HS-5 (cell line): ENCODE measurements around the gene NTRK3.
A peak's percentile ranks its signal among the peaks of the same experiment; 100 is the strongest.

ENCODE experiments used
- DNase-seq: peaks from one replicate; pipeline ENCODE4 v3.0.0-alpha.2; 2012; ENCODE audit warnings: low read depth

Gene NTRK3

GRCh38 chr15:88029696-88030095, 226.8 kb downstream of the NTRK3 start:
- peak; percentile 20 for DNase-seq

GRCh38 chr15:88028024-88028423, 228.5 kb downstream of the NTRK3 start:
- DNase-seq: no peak

- DNase-seq: no peak
Measured at GRCh38 chr15:88023914-88024313, 232.6 kb downstream of the NTRK3 start.

- no peak for DNase-seq
Measured at GRCh38 chr15:88022716-88023115, 233.8 kb downstream of the NTRK3 start.

DNA sequence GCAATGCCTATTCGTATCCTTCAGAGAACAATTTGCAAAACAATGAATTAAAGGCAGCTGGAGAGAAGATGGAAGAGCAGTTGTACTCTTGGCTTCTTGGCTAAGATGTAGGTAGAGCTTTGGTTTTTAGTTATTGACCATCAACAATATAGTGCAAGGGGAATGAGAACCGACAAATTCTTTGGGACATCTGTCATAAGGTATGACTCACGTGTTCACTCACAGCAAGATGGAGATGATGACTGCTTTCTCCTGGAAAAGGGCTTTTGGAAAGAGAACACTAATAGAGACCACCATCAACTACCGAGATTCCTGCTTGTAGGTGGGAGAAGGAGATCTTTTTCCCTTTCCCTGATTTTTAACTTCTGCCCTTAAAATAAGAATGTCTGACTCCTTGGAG, 234.9 kb downstream of the NTRK3 start:
- peak; percentile 33 for DNase-seq

- DNase-seq: no peak
Measured at GRCh38 chr15:88020806-88021205, 235.7 kb downstream of the NTRK3 start.

DNA sequence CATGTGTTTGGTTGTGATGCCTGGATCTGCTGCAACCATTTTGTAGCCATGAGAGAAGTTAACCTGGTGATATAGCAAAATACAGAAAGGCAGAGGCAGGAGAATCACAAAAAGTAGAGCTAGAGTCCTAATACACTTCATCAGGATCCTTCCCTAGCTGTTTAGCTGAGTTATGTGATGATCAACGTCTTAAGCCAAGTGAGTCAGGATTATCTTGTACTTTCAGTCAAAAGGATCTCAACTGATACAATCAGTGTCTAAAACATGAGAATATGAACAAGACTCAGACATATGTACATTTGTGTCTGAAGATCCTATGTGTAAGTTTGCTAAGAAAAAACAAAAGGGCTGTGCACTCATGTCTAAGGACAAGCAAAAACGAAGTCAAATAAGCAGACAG, 236.9 kb downstream of the NTRK3 start:
- DNase-seq: no peak

DNA sequence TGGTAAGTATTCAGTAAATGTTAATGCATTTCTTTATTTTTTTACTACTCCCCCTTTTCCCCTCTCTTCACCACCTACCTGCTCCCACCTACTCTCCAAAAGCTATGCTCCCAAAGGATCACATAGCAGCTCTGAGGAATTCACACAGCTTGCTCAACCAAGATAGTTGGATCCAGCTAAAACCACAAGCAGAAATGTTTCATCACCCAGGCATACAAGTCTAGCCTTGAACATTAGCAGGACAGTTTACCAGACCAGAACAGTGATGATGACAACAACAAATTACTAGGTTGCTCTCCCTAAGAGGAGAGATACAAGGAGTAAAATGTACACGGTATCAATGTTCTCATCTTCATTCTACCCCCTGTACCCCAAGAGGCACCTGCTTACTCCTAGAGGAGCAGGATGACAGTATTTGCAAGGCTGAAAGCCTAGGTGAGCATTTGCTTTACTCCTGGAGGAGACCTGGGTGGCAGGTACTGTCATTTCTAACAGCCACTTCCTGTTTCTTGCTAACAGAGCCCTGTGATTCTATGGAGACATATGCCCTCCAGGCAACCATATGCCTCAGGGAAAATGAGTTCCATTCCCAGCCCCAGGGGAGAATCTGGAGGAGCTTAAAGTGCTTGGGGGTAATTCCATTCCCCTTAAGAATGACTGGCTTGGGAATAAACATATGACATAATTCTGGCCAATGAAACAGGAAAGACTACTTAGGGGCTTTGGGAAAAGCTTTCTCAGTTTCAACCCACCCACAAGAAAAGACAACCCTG, 237.5 kb downstream of the NTRK3 start:
- DNase-seq: peak; percentile 23

DNA sequence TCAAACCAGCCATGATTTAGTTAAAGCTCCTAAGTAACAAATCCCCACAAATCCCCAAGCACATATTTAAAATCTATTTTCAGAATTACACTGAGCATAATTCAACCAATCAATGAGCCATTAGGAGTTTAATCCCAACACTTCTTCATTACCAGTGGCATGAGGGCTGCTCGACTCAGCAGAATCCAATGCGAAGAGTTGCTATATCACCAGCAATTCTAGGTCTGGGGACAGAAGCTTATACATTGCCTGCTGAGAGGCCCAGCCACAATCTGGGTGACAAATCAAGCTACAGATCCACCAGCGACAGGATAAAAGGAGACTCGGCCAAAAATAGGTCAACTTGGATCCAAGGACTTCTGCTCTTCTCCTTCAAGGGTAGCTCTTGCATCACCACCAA, 238.8 kb downstream of the NTRK3 start:
- DNase-seq: no peak

DNA sequence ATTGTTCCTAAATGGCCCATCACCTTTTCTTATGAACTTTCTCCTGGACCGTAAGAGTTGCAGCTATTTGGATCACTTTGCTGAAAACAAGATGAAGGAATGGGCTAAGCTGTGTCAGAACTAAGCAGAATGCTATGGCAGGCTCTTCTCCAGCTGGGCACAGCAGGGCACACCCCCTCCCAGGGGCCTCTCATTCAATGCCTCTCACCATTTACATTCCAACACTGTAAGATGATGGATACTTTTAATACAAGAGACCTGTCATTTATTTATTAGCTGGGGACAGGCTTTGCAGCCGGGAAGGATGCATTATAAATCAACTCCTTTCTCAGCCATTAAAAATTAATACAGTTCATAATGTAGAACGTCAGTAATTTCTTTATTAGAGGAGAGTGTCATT, 240.1 kb downstream of the NTRK3 start:
- DNase-seq: no peak

- DNase-seq: no peak
Measured at GRCh38 chr15:88015228-88015860, 241.2 kb downstream of the NTRK3 start.

GRCh38 chr15:88014454-88015160, 241.9 kb downstream of the NTRK3 start:
- no peak for DNase-seq

DNA sequence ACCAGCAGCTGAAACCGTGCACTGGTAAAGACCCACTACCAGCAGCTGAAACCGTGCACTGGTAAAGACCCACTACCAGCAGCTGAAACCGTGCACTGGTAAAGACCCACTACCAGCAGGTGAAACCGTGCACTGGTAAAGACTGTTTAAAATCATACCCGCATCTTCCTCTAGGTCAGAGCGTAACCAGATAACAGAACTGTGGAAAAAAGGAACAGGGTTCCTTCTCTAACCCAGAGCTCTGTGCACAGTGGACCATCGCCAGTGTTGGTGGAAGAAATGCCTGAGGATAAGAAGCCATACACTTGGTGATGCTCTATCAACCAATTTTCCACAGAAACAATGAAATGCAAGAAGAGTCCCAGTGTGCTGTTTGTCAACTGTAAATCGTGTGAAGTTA, 243.4 kb downstream of the NTRK3 start:
- no peak for DNase-seq

DNA sequence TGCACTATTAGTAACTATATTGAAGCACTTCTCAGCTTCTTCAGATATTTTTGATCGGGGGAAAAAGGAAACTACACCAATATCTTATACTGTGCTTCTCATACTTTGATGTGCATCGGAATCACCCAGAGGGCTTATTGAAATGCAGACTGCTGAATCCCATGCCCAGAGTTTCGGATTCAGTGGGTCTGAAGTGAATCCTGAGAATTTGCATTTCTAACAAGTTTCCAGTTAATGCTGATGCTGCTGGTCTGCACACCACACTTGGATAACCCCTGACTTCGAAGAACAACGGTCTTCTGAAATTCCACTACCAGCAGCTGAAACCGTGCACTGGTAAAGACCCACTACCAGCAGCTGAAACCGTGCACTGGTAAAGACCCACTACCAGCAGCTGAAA, 243.9 kb downstream of the NTRK3 start:
- no peak for DNase-seq

DNA sequence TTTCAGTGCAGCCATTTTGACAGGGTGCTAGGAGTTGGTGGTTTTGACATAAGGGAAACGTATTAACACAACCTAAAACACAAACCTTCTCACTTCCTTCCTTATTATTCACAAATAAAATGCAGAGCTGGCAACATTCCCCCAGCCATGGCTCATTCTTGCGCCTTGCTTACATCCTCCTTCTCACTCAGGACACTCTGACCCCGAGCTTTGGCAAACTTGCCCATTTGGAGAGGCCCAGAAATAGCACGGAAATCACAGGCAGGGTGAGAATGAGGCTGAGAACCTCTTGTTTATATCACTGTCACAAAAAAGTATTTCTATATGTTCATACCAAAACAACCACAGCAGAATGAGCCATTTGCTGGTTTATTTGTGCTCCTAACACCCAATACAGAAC, 244.3 kb downstream of the NTRK3 start:
- DNase-seq: no peak

DNA sequence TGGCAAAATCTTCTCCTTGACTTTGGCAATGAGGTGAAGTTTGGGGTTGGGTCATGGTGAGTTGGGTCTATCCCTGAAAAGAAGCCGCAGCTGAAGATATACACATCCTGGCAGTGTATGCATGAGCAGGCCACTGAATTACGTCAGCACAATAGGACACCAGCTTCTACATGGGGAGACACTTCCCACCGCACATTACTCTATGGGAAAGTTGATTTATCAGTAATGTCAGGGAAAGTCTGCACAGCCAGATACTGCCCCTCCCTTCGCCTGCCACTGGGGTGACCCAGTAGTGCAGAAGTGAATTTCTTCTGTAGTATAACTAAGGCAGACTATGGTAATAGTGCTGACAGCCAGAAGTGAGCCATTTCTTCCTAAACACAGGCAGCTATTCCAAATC, 245.0 kb downstream of the NTRK3 start:
- DNase-seq: no peak

DNA sequence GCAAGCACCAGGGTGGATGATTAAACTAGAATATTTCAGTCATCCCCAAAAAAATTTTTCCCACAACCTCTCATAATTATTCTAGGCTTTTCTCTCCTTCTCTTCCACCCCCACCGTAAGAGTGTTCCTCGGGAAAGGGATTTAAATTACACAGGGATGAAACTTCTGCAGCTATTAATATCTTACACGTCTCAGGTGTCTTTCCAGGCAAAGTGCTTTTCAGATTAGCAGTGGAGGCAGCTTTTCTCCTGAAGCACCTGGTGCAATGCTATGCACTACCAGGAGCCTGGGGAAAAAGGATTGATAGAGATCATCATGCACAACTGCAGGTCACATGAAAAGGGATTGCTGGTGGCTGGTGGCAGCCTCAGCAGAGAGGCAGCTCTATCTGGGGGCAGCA, 250.4 kb downstream of the NTRK3 start:
- DNase-seq: no peak

GRCh38 chr15:88004399-88004798, 252.1 kb downstream of the NTRK3 start:
- DNase-seq: no peak

- no peak for DNase-seq
Measured at GRCh38 chr15:88003541-88004327, 252.8 kb downstream of the NTRK3 start.

DNA sequence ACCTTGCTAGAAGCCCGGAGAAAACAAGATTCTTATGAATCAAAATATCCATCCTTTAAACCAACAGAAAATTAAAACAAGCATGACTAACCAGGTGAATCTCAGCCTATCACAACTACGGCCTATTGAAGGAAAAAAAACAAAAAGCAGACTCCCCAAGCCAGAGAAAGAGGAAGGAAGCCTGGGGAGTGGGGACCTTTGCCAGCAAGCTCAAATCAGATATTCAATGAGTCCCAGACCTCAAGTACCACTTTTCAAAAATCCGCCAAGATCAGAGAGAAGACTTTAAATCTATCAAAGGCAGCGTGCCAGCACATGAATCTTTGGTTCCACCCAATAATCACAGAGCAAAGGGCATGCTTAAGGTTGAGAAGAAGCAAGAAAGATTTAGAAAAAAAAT, 253.8 kb downstream of the NTRK3 start:
- DNase-seq: no peak

GRCh38 chr15:87998630-87999029, 257.9 kb downstream of the NTRK3 start:
- no peak for DNase-seq

DNA sequence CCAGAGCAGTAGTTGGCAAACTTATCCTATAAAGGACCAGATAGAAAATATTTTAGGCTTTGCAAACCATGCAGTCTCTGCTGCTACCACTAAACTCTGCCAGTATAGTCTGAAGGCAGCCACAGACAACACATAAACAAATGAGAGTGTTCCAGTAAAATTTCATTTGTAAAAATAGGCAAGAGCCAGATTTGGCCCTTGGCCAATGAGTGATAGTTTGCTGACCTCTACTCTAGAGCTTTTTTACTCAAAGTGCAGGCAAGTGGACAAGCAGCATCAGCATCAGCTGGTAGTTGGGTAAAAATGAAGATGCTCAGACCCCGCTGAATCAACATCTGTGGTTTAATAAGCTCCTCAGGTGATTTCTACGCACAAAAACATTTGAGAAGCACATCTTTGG, 269.8 kb downstream of the NTRK3 start:
- DNase-seq: no peak

DNA sequence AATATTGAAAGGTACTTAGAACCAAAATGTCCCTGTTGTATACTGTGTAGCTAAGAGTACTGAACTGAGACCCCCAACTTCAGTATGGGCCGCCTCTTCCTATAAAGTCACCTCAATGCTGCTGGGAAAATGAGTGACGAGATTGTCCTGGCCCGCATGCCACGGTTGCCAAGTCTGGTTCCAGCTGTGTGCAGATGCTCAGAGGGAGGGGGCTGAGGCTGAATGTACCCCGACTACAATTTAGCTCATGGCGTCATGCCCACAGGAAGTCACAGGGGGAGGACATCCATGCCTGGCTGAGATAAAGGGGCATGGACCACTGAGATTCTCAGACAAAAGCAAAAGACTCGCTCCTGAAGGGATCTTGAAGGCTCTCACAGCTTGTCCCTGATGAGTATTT, 271.1 kb downstream of the NTRK3 start:
- no peak for DNase-seq
